Liver (tissue), 9 donors: ENCODE results near the gene KCNJ1. TPM values are rescaled to one million over a fixed set of nuclear protein-coding genes. Genes with fewer than 3 reads are reported as not detected.

Experiments
- DNase-seq: peaks from one replicate; pipeline ENCODE4 v3.0.0-alpha.2; 2017; ENCODE audit warnings: low spot score
- H3K27ac ChIP-seq, 2 donors: one replicate each; pipeline ENCODE4 v1.7.0; 2013; ENCODE audit warnings: inconsistent platforms in 2 of 2, low read length in 2 of 2, control low read depth in 1 of 2, low read depth in 1 of 2, mild to moderate bottlenecking in 1 of 2
- H3K27me3 ChIP-seq, 4 donors: one replicate each; pipeline versions ENCODE4 v1.6.1 to v1.7.0; 2013; ENCODE audit warnings: low read length in 3 of 4, inconsistent platforms in 1 of 4, mild to moderate bottlenecking in 1 of 4, moderate library complexity in 1 of 4; ENCODE audit not compliant: control insufficient read depth in 4 of 4, insufficient read depth in 4 of 4
- H3K36me3 ChIP-seq, 4 donors: one replicate each; pipeline versions ENCODE4 v1.6.1 to v1.7.0; 2013; ENCODE audit warnings: low read length in 3 of 4, mild to moderate bottlenecking in 3 of 4, low read depth in 1 of 4, moderate library complexity in 1 of 4; ENCODE audit not compliant: control insufficient read depth in 4 of 4, insufficient read depth in 3 of 4
- H3K4me1 ChIP-seq, 4 donors: one replicate each; pipeline versions ENCODE4 v1.6.1 to v1.7.0; 2013; ENCODE audit warnings: low read length in 3 of 4, mild to moderate bottlenecking in 3 of 4, moderate library complexity in 1 of 4; ENCODE audit not compliant: control insufficient read depth in 4 of 4, insufficient read depth in 4 of 4
- H3K4me3 ChIP-seq, 3 donors: one replicate each; pipeline versions ENCODE4 v1.6.1 to v1.7.0; 2013; ENCODE audit warnings: low read length in 3 of 3, control low read depth in 1 of 3, low read depth in 1 of 3, mild to moderate bottlenecking in 1 of 3
- H3K9ac ChIP-seq, 2 donors: one replicate each; pipeline ENCODE4 v1.7.0; 2013; ENCODE audit warnings: low read length in 2 of 2, mild to moderate bottlenecking in 2 of 2, moderate library complexity in 2 of 2, control low read depth in 1 of 2, low read depth in 1 of 2
- H3K9me3 ChIP-seq, 4 donors: one replicate each; pipeline versions ENCODE4 v1.6.1 to v1.7.0; 2013; ENCODE audit warnings: low read length in 3 of 4; ENCODE audit not compliant: control insufficient read depth in 4 of 4
- CTCF ChIP-seq: fragments of 150-350 bp; IDR thresholded peaks from 2 replicates; pipeline ENCODE4 v1.5.1; 2017; ENCODE audit warnings: improper control_type of control experiment, low read depth, low read length; ENCODE audit not compliant: missing input control
- EGR1 ChIP-seq, 2 donors: IDR thresholded peaks; 2 replicates each; pipeline ENCODE4 v1.6.1; 2016 to 2018; ENCODE audit warnings: antibody characterized with exemption in 2 of 2, low read depth in 2 of 2
- FOXA1 ChIP-seq: IDR thresholded peaks from 2 replicates; pipeline ENCODE4 v1.6.1; 2016; ENCODE audit warnings: antibody characterized with exemption
- FOXA2 ChIP-seq: IDR thresholded peaks from 2 replicates; pipeline ENCODE4 v1.6.1; 2016; ENCODE audit warnings: antibody characterized with exemption
- GABPA ChIP-seq, 2 donors: IDR thresholded peaks in 1 of 2; conservative IDR thresholded peaks in 1 of 2; 2 replicates each; pipeline ENCODE4 v1.6.1; 2016; ENCODE audit warnings: antibody characterized with exemption in 2 of 2, mild to moderate bottlenecking in 1 of 2, moderate library complexity in 1 of 2
- HNF4A ChIP-seq, 2 donors: conservative IDR thresholded peaks; 2 replicates each; pipeline ENCODE4 v1.6.1; 2016; ENCODE audit warnings: antibody characterized with exemption in 2 of 2, mild to moderate bottlenecking in 2 of 2
- HNF4G ChIP-seq: IDR thresholded peaks from 2 replicates; pipeline ENCODE4 v1.6.1; 2016; ENCODE audit warnings: antibody characterized with exemption
- JUND ChIP-seq, 2 donors: IDR thresholded peaks; 2 replicates each; pipeline ENCODE4 v1.6.1; 2016; ENCODE audit warnings: antibody characterized with exemption in 2 of 2
- MAX ChIP-seq: IDR thresholded peaks from 2 replicates; pipeline ENCODE4 v1.6.1; 2016; ENCODE audit warnings: antibody characterized with exemption
- NR2F2 ChIP-seq: IDR thresholded peaks from 2 replicates; pipeline ENCODE4 v1.6.1; 2016; ENCODE audit warnings: antibody characterized with exemption
- RAD21 ChIP-seq, 2 donors: IDR thresholded peaks; 2 replicates each; pipeline ENCODE4 v1.6.1; 2016; ENCODE audit warnings: antibody characterized with exemption in 2 of 2, mild to moderate bottlenecking in 2 of 2
- RXRA ChIP-seq, 2 donors: IDR thresholded peaks; 2 replicates each; pipeline ENCODE4 v1.6.1; 2017 to 2018; ENCODE audit warnings: antibody characterized with exemption in 2 of 2, mild to moderate bottlenecking in 1 of 2
- SP1 ChIP-seq: IDR thresholded peaks from 2 replicates; pipeline ENCODE4 v1.6.1; 2018; ENCODE audit warnings: antibody characterized with exemption, mild to moderate bottlenecking
- TAF1 ChIP-seq: conservative IDR thresholded peaks from 2 replicates; pipeline ENCODE4 v1.6.1; 2016; ENCODE audit warnings: antibody characterized with exemption, mild to moderate bottlenecking
- YY1 ChIP-seq: IDR thresholded peaks from 2 replicates; pipeline ENCODE4 v1.6.1; 2016; ENCODE audit warnings: antibody characterized with exemption, mild to moderate bottlenecking
- ZBTB33 ChIP-seq: IDR thresholded peaks from 2 replicates; pipeline ENCODE4 v1.6.1; 2016; ENCODE audit warnings: antibody characterized with exemption
- WGBS: extraction: QIAGEN DNeasy Blood & Tissue Kit; methylation state at CpG from one replicate; pipeline ENCODE4 v1.1.7; 2013; 5-methylcytosine and 5-hydroxymethylcytosine counted together
- polyA plus RNA-seq, 2 donors: library from polyadenylated mRNA; stranded (reverse) in 1 of 2; unstranded in 1 of 2; fragments of 200-250 nt in 1 of 2; fragments of >200 nt in 1 of 2; fragmentation: Nextera tagmentation in 1 of 2; extraction: Ambion mirVana in 1 of 2; gene quantifications; one replicate each; pipeline versions ENCODE4 v1.2.1 to v1.2.3, GENCODE V29; 2013 to 2015
- total RNA-seq, 2 donors: library from RNA; depleted of rRNA; stranded (reverse); fragments of >200 nt; gene quantifications; one replicate each; pipeline ENCODE4 v1.2.3, GENCODE V29; 2014
- TF ChIP-seq, protein P1 (sequence below): IDR thresholded peaks from 2 replicates; pipeline ENCODE4 v1.6.1; 2016; ENCODE audit warnings: antibody characterized with exemption
- TF ChIP-seq, protein P2 (sequence below): IDR thresholded peaks from 2 replicates; pipeline ENCODE4 v1.6.1; 2016; ENCODE audit warnings: antibody characterized with exemption, mild to moderate bottlenecking
- donor health status: healthy.
- donor health status: healthy.
- donor health status: healthy.
- donor health status: healthy.
- donor health status: healthy.

The KCNJ1 gene
- total and polyA plus RNA-seq, 4 donors, result 0.14 to 0.23 TPM; not detected in 2

DNA sequence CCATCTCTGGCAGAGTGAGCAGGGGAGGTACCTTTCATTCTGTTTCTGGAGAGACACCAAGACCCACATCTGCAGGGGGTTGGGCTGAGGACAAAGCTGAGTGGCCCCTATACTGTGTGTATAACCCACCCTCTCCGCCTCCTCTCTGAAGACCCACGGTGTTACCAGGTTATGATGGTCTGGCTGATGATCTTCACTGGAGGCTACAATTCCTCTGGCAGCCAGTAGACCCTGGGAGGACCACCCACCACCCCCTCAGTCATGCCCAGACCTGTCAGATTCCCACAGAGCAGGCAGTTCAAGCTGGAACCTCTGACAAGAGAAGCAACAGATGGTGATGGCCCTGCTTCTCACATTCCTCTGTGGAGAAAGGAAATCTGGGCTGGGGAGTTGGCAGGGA, 11.4 kb upstream of the KCNJ1 start:
- Histone ChIP-seq H3K27me3 (peaks cover 0 to 4% (median 0%) of the 10 kb centered on the region in 4 donors), H3K27ac (no peak overlapping the region), H3K9me3 (no peaks in the 10 kb centered on the region), H3K4me3 (no peak overlapping the region), H3K4me1 (no peaks in the 10 kb centered on the region), H3K9ac (no peak overlapping the region), H3K36me3 (no peaks in the 10 kb centered on the region)
- DNase-seq, result no peak
- TF ChIP-seq TAF1 (no peak), JUND (IDR thresholded peaks at IDR 0.05) (no peak), CTCF (no peak), FOXA1 (no peak)
- TF ChIP-seq, protein P1, sequence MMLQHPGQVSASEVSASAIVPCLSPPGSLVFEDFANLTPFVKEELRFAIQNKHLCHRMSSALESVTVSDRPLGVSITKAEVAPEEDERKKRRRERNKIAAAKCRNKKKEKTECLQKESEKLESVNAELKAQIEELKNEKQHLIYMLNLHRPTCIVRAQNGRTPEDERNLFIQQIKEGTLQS, result no peak
- WGBS, result 84% methylated on average over 2 of the region's 2 CpGs

GRCh38 chr11:128877726-128878125, 10.6 kb upstream of the KCNJ1 start:
- Histone ChIP-seq H3K4me3 (no peak overlapping the region), H3K27me3 (peaks cover 0 to 4% (median 0%) of the 10 kb centered on the region in 4 donors), H3K9me3 (no peaks in the 10 kb centered on the region), H3K27ac (no peak overlapping the region), H3K36me3 (no peaks in the 10 kb centered on the region), H3K4me1 (no peaks in the 10 kb centered on the region), H3K9ac (no peak overlapping the region)
- TF ChIP-seq RAD21 (IDR thresholded peaks at IDR 0.05) (no peak), ZBTB33 (no peak), YY1 (no peak), HNF4A (conservative IDR thresholded peaks at IDR 0.05) (no peak), EGR1 (IDR thresholded peaks at IDR 0.05; ENCODE audit: low read depth in 2 of 2) (no peak), MAX (no peak), SP1 (no peak), RXRA (IDR thresholded peaks at IDR 0.05) (no peak), CTCF (no peak), NR2F2 (no peak), FOXA2 (no peak), TAF1 (no peak), HNF4G (no peak), JUND (IDR thresholded peaks at IDR 0.05) (no peak), FOXA1 (no peak), GABPA (IDR thresholded peaks at IDR 0.05 in 1 of 2, conservative IDR thresholded peaks at IDR 0.05 in 1 of 2) (no peak)
- TF ChIP-seq, protein P1, result no peak
- TF ChIP-seq, protein P2, sequence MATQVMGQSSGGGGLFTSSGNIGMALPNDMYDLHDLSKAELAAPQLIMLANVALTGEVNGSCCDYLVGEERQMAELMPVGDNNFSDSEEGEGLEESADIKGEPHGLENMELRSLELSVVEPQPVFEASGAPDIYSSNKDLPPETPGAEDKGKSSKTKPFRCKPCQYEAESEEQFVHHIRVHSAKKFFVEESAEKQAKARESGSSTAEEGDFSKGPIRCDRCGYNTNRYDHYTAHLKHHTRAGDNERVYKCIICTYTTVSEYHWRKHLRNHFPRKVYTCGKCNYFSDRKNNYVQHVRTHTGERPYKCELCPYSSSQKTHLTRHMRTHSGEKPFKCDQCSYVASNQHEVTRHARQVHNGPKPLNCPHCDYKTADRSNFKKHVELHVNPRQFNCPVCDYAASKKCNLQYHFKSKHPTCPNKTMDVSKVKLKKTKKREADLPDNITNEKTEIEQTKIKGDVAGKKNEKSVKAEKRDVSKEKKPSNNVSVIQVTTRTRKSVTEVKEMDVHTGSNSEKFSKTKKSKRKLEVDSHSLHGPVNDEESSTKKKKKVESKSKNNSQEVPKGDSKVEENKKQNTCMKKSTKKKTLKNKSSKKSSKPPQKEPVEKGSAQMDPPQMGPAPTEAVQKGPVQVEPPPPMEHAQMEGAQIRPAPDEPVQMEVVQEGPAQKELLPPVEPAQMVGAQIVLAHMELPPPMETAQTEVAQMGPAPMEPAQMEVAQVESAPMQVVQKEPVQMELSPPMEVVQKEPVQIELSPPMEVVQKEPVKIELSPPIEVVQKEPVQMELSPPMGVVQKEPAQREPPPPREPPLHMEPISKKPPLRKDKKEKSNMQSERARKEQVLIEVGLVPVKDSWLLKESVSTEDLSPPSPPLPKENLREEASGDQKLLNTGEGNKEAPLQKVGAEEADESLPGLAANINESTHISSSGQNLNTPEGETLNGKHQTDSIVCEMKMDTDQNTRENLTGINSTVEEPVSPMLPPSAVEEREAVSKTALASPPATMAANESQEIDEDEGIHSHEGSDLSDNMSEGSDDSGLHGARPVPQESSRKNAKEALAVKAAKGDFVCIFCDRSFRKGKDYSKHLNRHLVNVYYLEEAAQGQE, result no peak
- no peak for DNase-seq
- 87% methylated on average over 5 of the region's 5 CpGs for WGBS
